IPS-18c (cell line): ENCODE measurements around the gene ST8SIA5.
"Not testable (repeated sequence)": the region's sequence is repeated elsewhere in the genome, so short reads cannot be mapped to it uniquely, and the experiment has no call there.

ENCODE experiments used
- H3K4me3 ChIP-seq: 2 replicates; pipeline ENCODE4 v1.7.0; 2013; ENCODE audit warnings: low read depth, mild to moderate bottlenecking, low read length, moderate library complexity; ENCODE audit not compliant: insufficient read depth
- H3K9me3 ChIP-seq: one replicate; pipeline ENCODE4 v1.6.1; 2013; ENCODE audit warnings: mild to moderate bottlenecking, low read length, moderate library complexity; ENCODE audit not compliant: control insufficient read depth, insufficient read depth

The ST8SIA5 gene

GRCh38 chr18:46756559-46757201 is at the start of gene ST8SIA5:
Gene ST8SIA5 (minus strand): TSS chr18:46757053. CDS start chr18:46756508, 545 bp downstream.
- H3K9me3 ChIP-seq, result no peaks in the 10 kb centered on the region
- peak within 1 kb of the TSS; percentile 59 for H3K4me3 ChIP-seq

- H3K4me3 ChIP-seq, H3K9me3 ChIP-seq: not testable (repeated sequence)
Measured at GRCh38 chr18:46795945-46796344, 39.1 kb upstream of the ST8SIA5 start.

GRCh38 chr18:46794607-46795006 is 37.8 kb upstream of the ST8SIA5 start:
- H3K4me3 ChIP-seq, result no peak overlapping the region
- no peaks in the 10 kb centered on the region for H3K9me3 ChIP-seq

- Histone ChIP-seq H3K4me3 (no peak overlapping the region), H3K9me3 (no peaks in the 10 kb centered on the region)
Measured at GRCh38 chr18:46793565-46793964, 36.7 kb upstream of the ST8SIA5 start.

DNA sequence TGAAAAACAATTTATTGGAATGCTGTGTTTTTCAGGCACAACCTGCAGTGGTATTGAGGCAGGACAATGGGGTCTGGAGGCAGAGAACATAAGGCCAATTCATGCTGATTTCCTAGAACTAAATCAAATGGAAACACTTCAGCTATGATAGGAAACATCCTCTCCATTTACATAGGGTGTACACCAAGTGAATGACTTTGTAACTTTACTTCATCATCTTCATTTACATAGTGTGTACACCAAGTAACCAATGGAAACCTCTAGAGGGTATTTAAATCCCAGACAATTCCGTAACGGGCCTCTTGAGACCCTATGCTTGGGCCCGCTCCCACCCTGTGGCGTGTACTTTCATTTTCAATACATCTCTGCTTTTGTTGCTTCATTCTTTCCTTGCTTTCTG is 32.2 kb upstream of the ST8SIA5 start:
- no peaks in the 10 kb centered on the region for H3K9me3 ChIP-seq
- H3K4me3 ChIP-seq, result no peak overlapping the region

GRCh38 chr18:46787674-46788073 is 30.8 kb upstream of the ST8SIA5 start:
- H3K9me3 ChIP-seq, result no peaks in the 10 kb centered on the region
- no peak overlapping the region for H3K4me3 ChIP-seq

GRCh38 chr18:46772357-46772756 is 15.5 kb upstream of the ST8SIA5 start:
- no peak overlapping the region for H3K4me3 ChIP-seq
- H3K9me3 ChIP-seq, result peaks cover 2% of the 10 kb centered on the region

DNA sequence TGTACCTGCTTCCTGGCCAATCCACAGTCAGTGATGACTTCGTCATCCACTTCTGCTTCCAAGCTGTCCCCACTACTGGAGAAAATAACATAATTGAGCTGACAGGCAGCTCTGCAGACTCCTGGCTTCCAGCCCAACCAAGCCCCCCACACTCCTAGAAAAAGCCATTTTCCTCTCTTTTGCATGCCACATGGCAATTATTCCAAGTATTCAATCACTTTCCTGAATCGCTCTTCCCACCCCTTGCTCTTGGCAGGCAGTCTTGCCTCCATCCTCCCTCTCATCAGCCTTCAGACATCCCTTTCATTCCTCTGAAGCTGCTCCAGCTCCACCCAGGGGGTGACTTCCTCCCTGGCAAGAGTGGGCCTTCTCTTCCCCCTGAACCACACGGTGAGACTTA is 14.3 kb upstream of the ST8SIA5 start:
- Histone ChIP-seq H3K9me3 (peaks cover 2% of the 10 kb centered on the region), H3K4me3 (no peak overlapping the region)

GRCh38 chr18:46770708-46771107 is 13.9 kb upstream of the ST8SIA5 start:
- H3K4me3 ChIP-seq, result no peak overlapping the region
- H3K9me3 ChIP-seq, result peaks cover 2% of the 10 kb centered on the region

GRCh38 chr18:46768166-46768921 is 11.5 kb upstream of the ST8SIA5 start:
- H3K4me3 ChIP-seq, result no peak overlapping the region
- peaks cover 2% of the 10 kb centered on the region for H3K9me3 ChIP-seq

- Histone ChIP-seq H3K9me3 (no peaks in the 10 kb centered on the region), H3K4me3 (no peak overlapping the region)
Measured at GRCh38 chr18:46767217-46767616, 10.4 kb upstream of the ST8SIA5 start.

DNA sequence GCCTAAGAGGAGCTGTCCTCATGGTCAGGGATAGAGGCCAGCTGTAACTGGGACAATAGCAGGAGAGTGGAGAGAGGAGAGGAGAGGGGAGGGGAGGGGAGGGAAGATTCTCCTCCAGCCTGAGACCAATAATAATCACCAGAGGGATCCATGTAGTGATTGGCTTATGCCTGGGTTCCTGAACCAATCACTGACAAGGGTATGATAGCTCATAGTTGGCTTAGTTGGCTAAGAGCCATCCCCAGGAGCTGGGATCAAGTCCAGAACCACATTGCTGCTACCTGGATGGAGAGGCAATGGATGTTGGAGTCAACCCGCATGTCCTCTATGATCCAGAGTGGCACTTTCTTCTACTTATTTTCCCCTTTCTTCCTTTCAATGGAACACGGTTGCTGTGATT is 7.7 kb upstream of the ST8SIA5 start:
- Histone ChIP-seq H3K9me3 (no peaks in the 10 kb centered on the region), H3K4me3 (no peak overlapping the region)

- H3K4me3 ChIP-seq, result no peak overlapping the region
- H3K9me3 ChIP-seq, result no peaks in the 10 kb centered on the region
Measured at GRCh38 chr18:46761059-46761769, 4.4 kb upstream of the ST8SIA5 start.

GRCh38 chr18:46759890-46760289 is 3.0 kb upstream of the ST8SIA5 start:
- H3K4me3 ChIP-seq, result no peak overlapping the region
- H3K9me3 ChIP-seq, result no peaks in the 10 kb centered on the region

- Histone ChIP-seq H3K4me3 (peak overlapping the region; percentile 59), H3K9me3 (no peaks in the 10 kb centered on the region)
Measured at GRCh38 chr18:46756025-46756558, 761 bp downstream of the ST8SIA5 start.

DNA sequence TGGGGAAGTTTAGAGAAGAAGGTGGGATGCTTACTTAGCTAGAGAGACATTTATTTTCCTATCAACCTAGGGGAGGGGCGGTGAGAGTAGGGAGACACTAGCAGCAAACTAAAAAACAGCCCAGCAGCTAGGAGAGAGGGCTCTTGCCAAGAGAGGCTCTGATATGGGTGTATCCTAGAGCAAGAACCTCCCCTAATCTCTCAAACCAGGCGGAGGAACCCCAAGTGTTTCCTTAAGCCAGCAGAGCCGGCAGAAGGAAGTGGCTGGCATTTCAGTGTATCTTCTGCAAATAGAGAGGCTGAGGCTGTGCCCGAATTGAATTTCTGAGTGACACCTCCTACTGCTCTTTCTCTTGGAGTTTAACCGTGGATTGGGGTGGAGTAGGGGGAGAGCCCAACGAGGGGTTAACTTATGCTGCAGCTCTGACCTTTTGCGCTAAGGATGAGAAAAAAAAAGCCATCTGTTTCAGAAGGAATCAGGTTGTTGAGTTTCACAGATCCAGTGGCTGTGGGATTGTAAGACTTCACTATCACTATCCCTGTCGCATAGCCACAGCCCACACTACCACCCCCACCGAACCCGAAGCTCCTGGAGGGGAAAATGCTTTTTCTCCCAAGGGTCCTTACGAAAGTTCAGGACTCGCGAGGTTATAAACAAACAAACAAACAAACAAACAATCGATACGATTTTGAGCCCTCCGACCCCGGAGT is 1.4 kb downstream of the ST8SIA5 start:
- H3K9me3 ChIP-seq, result no peaks in the 10 kb centered on the region
- no peak overlapping the region; the same call in 1 of the 2 replicates for H3K4me3 ChIP-seq

DNA sequence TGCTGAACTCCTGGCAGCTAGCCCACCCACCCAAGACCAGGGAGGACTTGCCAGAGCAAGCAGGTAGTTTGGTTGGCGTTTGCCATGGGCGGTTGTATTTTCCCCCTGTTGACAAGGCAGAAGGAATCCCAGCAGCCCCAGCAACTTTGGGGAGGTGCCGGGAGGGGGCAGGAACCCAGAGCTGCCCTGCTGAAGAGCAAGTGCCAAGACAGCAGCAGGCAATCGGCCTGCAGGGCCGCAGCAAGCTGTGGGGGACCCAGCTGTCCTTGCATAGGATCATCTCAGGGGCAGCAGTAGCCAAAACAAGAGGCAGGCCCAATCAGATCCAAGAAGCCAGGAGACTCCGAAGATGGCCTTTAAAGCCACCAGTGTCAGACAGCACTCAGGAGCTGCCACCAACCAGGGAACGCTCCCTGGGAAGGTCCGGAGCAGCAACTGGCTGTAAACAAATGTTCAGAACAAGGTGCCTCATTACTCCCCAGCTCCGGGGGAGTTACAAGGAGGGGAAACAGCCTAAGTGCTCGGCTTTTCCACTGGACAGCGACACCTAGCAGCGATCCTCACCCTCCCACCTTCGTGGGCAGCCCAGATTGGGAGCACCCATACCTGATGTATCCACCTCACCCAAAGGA is 2.1 kb downstream of the ST8SIA5 start:
- H3K9me3 ChIP-seq, result no peaks in the 10 kb centered on the region
- H3K4me3 ChIP-seq, result no peak overlapping the region
